Breast epithelium (tissue), 3 donors: Measurements from ENCODE around the gene ODAD4.

Source experiments
- CTCF ChIP-seq, 3 donors: fragments of 450-650 bp; IDR thresholded peaks; one replicate each; pipeline ENCODE4 v1.5.1; 2016 to 2017; ENCODE audit warnings: antibody characterized with exemption in 3 of 3, mild to moderate bottlenecking in 3 of 3, moderate library complexity in 3 of 3
- POLR2A ChIP-seq: fragments of 450-650 bp; IDR thresholded peaks from one replicate; pipeline ENCODE4 v1.6.1; 2016; ENCODE audit warnings: antibody characterized with exemption, mild to moderate bottlenecking, moderate library complexity

GRCh38 chr17:41965694-41966462 is 35.5 kb downstream of the ODAD4 start:
- TF ChIP-seq CTCF (IDR thresholded peaks at IDR 0.05) = peak in 1 of 3 donors; percentile 17
- no peak for TF ChIP-seq POLR2A
